Pancreas (tissue), 10 donors: Measurements from ENCODE around the gene SURF4. TPM values are rescaled to one million over a fixed set of nuclear protein-coding genes. Genes with fewer than 3 reads are reported as not detected.
"Not testable (repeated sequence)": the region's sequence is repeated elsewhere in the genome, so short reads cannot be mapped to it uniquely, and the experiment has no call there.

Source experiments
- ATAC-seq, 4 donors: fragments of 200-7000 bp; cut with Tn5 transposase; one replicate each; pipeline versions ENCODE4 v1.8.0 to v1.9.1; 2020; ENCODE audit warnings: mild to moderate bottlenecking in 4 of 4, moderate library complexity in 4 of 4
- DNase-seq, 6 donors: peaks; one replicate each; pipeline ENCODE4 v3.0.0-alpha.2; 2020
- FAIRE-seq: peaks from 2 replicates; lab custom pipeline; 2012; peaks lifted over from hg19 to GRCh38; lab: Jason Lieb, UNC
- H3K27ac ChIP-seq, 4 donors: fragments of 200-600 bp; sonication (generic); 1 replicate in 3 of 4; 2 replicates in 1 of 4; pipeline versions ENCODE4 v1.5.0 to v1.8.0; 2020
- H3K27me3 ChIP-seq, 4 donors: fragments of 200-600 bp; one replicate each; pipeline ENCODE4 v1.8.0; 2021
- H3K36me3 ChIP-seq, 3 donors: fragments of 200-600 bp; sonication (generic) in 1 of 3; one replicate each; pipeline versions ENCODE4 v1.5.0 to v1.8.0; 2020 to 2021
- H3K4me1 ChIP-seq, 3 donors: fragments of 200-600 bp; one replicate each; pipeline ENCODE4 v1.8.0; 2021
- H3K4me3 ChIP-seq, 4 donors: fragments of 200-600 bp; sonication (generic) in 2 of 4; one replicate each; pipeline versions ENCODE4 v1.5.0 to v1.8.0; 2020 to 2021
- H3K9me3 ChIP-seq, 4 donors: fragments of 200-600 bp; one replicate each; pipeline ENCODE4 v1.8.0; 2021
- WGBS, 2 donors: extraction: QIAGEN DNeasy Blood & Tissue Kit; methylation state at CpG; one replicate each; pipeline ENCODE4 v1.1.7; 2013; 5-methylcytosine and 5-hydroxymethylcytosine counted together
- intact Hi-C, 3 donors: fragments of 100-400 bp; cut with DNase I; formaldehyde crosslinking; loops; one replicate each; pipeline versions ENCODE4 v1.11.1 to v1.14.2; 2022
- polyA plus RNA-seq, 2 donors: library from polyadenylated mRNA; stranded (reverse); fragments of 200-250 nt; gene quantifications; one replicate each; pipeline ENCODE4 v1.2.3, GENCODE V29; 2013
- total RNA-seq, 6 donors: library from RNA; stranded (reverse); fragmentation: NEBNext Ultra II Directional in 4 of 6; extraction: Animal tissue kit (Norgen Biotek cat#: 25700) in 4 of 6; gene quantifications; one replicate each; pipeline versions ENCODE4 v1.2.1 to v1.2.4, GENCODE V29; 2021 to 2023
- TF ChIP-seq, protein P1 (sequence below), 4 donors: fragments of 200-600 bp; sonication (generic) in 3 of 4; IDR thresholded peaks; one replicate each; pipeline versions ENCODE4 v1.5.0 to v1.8.0; 2021; ENCODE audit warnings: antibody characterized with exemption in 4 of 4
- donor health status: healthy with polysubstance abuse.
- donor health status: DM: no; HTN: no; CAD: no; lungs with moderate emphysema.
- donor health status: DM: no; HTN: no; CAD: no.
- donor health status: control.
- donor health status: control.
- donor health status: Bipolar disorder and iron deficiency.
- donor health status: DM: yes; HTN: yes; CAD: no.
- donor health status: DM: no; HTN: no; CAD: no.
- donor health status: DM: no; HTN: no; CAD: no.
- donor health status: DM: yes; HTN: yes; CAD: no.

SURF4 gene
- total and polyA plus RNA-seq, 8 donors, result 63.1 to 132 (median 116) TPM

DNA sequence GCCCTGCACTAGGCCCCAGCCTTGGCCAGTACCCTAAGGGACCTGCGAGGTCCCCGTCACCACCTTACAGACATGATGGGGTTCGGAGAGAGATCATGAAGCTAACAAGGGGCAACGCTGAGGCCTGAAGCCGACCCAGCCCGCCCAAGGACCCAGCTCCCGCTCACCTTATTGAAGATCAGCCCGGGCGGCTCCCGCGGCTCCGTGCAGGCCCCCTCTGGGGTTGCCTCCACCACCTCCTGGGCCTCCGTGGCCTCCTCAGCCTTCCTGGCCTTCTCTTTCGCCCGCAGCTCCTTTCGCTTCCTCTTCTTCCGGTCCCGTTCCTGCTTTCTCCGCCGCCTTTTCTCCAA is 43.5 kb downstream of the SURF4 start:
- Histone ChIP-seq H3K27ac (no peak overlapping the region), H3K27me3 (no peaks in the 10 kb centered on the region), H3K9me3 (no peaks in the 10 kb centered on the region), H3K36me3 (peaks cover 0 to 33% (median 12%) of the 10 kb centered on the region in 3 donors), H3K4me3 (no peak overlapping the region), H3K4me1 (peaks cover 7 to 8% (median 8%) of the 10 kb centered on the region in 3 donors)
- peak in 1 of 6 donors; percentile 54 for DNase-seq
- ATAC-seq, result no peak
- WGBS, 2 donors, result 93 to 96% methylated on average over 20 of the region's 20 CpGs
- TF ChIP-seq, protein P1, sequence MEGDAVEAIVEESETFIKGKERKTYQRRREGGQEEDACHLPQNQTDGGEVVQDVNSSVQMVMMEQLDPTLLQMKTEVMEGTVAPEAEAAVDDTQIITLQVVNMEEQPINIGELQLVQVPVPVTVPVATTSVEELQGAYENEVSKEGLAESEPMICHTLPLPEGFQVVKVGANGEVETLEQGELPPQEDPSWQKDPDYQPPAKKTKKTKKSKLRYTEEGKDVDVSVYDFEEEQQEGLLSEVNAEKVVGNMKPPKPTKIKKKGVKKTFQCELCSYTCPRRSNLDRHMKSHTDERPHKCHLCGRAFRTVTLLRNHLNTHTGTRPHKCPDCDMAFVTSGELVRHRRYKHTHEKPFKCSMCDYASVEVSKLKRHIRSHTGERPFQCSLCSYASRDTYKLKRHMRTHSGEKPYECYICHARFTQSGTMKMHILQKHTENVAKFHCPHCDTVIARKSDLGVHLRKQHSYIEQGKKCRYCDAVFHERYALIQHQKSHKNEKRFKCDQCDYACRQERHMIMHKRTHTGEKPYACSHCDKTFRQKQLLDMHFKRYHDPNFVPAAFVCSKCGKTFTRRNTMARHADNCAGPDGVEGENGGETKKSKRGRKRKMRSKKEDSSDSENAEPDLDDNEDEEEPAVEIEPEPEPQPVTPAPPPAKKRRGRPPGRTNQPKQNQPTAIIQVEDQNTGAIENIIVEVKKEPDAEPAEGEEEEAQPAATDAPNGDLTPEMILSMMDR (IDR thresholded peaks at IDR 0.05), result no peak
- intact Hi-C loops, result loop anchor here in 2 of 3 donors (5.0 to 10.0 kb wide), 2 partner anchors 145 to 148 kb away; no protein-coding TSS in a partner anchor
- FAIRE-seq, result no peak

DNA sequence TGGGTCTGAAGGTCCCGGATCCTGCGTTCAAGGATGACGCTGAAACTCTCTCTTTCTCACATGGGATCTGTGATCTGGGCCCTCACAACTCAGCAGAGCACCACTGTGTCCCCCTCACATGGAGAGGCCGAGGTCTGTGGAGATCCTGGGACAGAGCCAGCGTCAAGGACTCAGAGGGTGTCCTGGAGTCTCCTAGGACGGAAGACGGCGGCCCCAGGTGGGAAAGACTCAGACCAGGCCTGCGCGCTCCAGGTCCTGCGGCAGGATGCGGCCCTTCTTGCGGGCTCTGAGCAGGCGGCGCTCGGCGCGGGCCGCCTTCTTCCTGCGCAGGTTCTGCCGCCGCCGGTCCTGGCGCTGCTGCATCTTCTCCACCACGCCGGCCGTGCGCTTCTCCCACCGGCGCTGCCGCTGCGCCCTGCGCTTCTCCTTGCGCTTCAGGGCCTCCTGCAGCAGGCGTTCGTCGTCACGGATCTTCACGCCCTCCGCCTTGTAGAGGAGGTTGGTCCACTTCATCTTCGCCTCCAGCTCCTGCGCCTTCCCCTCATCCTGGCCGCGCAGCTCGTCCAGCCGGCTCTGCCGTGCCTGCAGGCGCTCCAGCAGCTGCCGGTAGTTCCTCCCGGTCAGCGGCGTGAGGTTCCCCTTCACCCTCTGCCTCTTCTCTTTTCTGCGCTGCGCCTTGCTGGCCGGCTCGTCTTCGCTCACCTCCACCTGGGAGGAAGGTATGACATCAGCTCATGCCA is 44.0 kb downstream of the SURF4 start:
- ATAC-seq (no peak), DNase-seq (peak in 1 of 6 donors; percentile 53), FAIRE-seq (no peak)
- Histone ChIP-seq H3K27ac (no peak overlapping the region), H3K27me3 (no peaks in the 10 kb centered on the region), H3K4me1 (peaks cover 7 to 8% (median 8%) of the 10 kb centered on the region in 3 donors), H3K36me3 (peaks cover 0 to 33% (median 12%) of the 10 kb centered on the region in 3 donors), H3K4me3 (no peak overlapping the region), H3K9me3 (no peaks in the 10 kb centered on the region)
- 96 to 97% methylated on average over 57 of the region's 57 CpGs for WGBS, 2 donors
- TF ChIP-seq, protein P1 (IDR thresholded peaks at IDR 0.05), result no peak
- intact Hi-C loops, result loop anchor here in 2 of 3 donors (5.0 to 10.0 kb wide), 2 partner anchors 145 to 147 kb away; no protein-coding TSS in a partner anchor

- DNase-seq (peak in 1 of 6 donors; percentile 39), FAIRE-seq (no peak), ATAC-seq (no peak)
- Histone ChIP-seq H3K27me3 (no peaks in the 10 kb centered on the region), H3K36me3 (peaks cover 0 to 33% (median 12%) of the 10 kb centered on the region in 3 donors), H3K4me1 (peaks cover 7 to 8% (median 8%) of the 10 kb centered on the region in 3 donors), H3K9me3 (no peaks in the 10 kb centered on the region), H3K27ac (no peak overlapping the region), H3K4me3 (no peak overlapping the region)
- TF ChIP-seq, protein P1 (IDR thresholded peaks at IDR 0.05), result no peak
- intact Hi-C loops, result loop anchor here in 2 of 3 donors (5.0 to 10.0 kb wide), 2 partner anchors 144 to 146 kb away; no protein-coding TSS in a partner anchor
- WGBS, 2 donors, result 86 to 89% methylated on average over 19 of the region's 19 CpGs
These were observed 44.6 kb downstream of the SURF4 start for GRCh38 chr9:133331221-133331620.

DNA sequence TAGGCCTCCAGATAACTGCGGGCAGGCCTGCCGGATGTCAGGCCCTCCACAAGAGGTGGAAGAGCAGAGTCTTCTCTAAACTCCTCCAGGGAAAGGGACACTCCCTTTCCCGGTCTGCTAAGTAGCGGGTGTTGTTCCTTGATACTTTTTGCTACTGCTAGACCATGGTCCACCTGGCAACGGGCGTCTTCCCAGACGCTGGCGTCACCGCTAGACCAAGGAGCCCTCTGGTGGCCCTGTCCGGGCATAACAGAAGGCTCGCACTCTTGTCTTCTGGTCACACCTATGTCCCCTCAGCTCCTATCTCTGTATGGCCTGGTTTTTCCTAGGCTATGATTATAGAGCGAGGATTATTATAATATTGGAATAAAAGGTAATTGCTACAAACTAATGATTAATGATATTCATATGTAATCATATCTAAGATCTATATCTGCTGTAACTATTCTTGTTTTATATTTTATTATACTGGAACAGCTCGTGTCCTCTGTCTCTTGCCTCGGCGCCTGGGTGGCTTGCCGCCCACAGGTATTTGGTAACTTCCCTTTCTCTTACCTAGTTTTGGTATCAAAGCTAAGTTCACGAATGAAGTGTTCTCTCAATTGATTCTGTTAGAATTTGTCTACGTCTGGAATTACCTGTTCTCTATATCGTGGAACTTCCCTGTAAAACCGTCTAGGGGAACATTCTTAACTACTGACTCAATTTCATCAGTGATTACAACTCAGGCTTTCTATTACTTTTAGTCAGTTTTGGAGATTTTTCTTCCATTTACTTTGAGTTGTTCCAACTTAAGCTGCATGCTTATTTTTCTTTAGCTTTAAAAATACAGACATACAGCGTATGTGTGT is 46.3 kb downstream of the SURF4 start:
- Histone ChIP-seq H3K36me3 (peaks cover 0 to 33% (median 12%) of the 10 kb centered on the region in 3 donors), H3K27ac (peak overlapping the region in 1 of 4 donors; percentile 28)
- intact Hi-C loops, result loop anchor here in 2 of 3 donors (5.0 to 10.0 kb wide), 2 partner anchors 142 to 145 kb away; no protein-coding TSS in a partner anchor
- ATAC-seq, result peak in 3 of 4 donors; percentile 26 to 61 (median 33)
- FAIRE-seq, H3K27me3 ChIP-seq, H3K4me3 ChIP-seq, H3K9me3 ChIP-seq, H3K4me1 ChIP-seq: not testable (repeated sequence)
- DNase-seq, result peak in 2 of 6 donors; percentile 53 to 54
- 53 to 58% methylated on average over 21 of the region's 21 CpGs for WGBS, 2 donors
- TF ChIP-seq, protein P1 (IDR thresholded peaks at IDR 0.05), result peak; percentile 20 to 61 (median 32)
